Vagina (tissue), 2 donors: Measurements from ENCODE around the gene MAP2K2. TPM values are rescaled to one million over a fixed set of nuclear protein-coding genes. Genes with fewer than 3 reads are reported as not detected.

Experiments
- DNase-seq, 2 donors: peaks; one replicate each; pipeline ENCODE4 v3.0.0-alpha.2; 2017; ENCODE audit errors: extremely low spot score in 2 of 2
- H3K27ac ChIP-seq: fragments of 200-600 bp; sonication (generic); one replicate; pipeline ENCODE4 v1.5.1; 2019
- H3K27me3 ChIP-seq: fragments of 200-600 bp; sonication (generic); one replicate; pipeline ENCODE4 v1.5.1; 2019
- H3K36me3 ChIP-seq, 2 donors: fragments of 200-600 bp; sonication (generic); one replicate each; pipeline ENCODE4 v1.5.1; 2017 to 2019
- H3K4me1 ChIP-seq: fragments of 200-600 bp; sonication (generic); one replicate; pipeline ENCODE4 v1.5.1; 2019
- H3K4me3 ChIP-seq, 2 donors: fragments of 200-600 bp; sonication (generic); 1 replicate in 1 of 2; 2 replicates in 1 of 2; pipeline ENCODE4 v1.5.1; 2016 to 2019
- H3K9me3 ChIP-seq: fragments of 200-600 bp; sonication (generic); one replicate; pipeline ENCODE4 v1.5.1; 2019
- CTCF ChIP-seq, 3 experiments: fragments of 450-650 bp in 2 of 3; fragments of 200-600 bp in 1 of 3; sonication (generic) in 1 of 3; IDR thresholded peaks; one replicate each; pipeline ENCODE4 v1.5.1; 2017 to 2019; ENCODE audit warnings: antibody characterized with exemption in 3 of 3, mild to moderate bottlenecking in 2 of 3, moderate library complexity in 2 of 3
- POLR2A ChIP-seq, 2 donors: fragments of 450-650 bp; IDR thresholded peaks; one replicate each; pipeline ENCODE4 v1.6.1; 2017; ENCODE audit warnings: antibody characterized with exemption in 2 of 2, mild to moderate bottlenecking in 2 of 2, moderate library complexity in 2 of 2
- POLR2AphosphoS5 ChIP-seq, 2 donors: sonication (generic); formaldehyde crosslinking; IDR thresholded peaks; one replicate each; pipeline ENCODE4 v1.9.0; 2017; ENCODE audit warnings: antibody characterized with exemption in 2 of 2, mild to moderate bottlenecking in 2 of 2, low read depth in 1 of 2; ENCODE audit not compliant: insufficient read depth in 1 of 2
- intact Hi-C: fragments of 100-400 bp; cut with DNase I; formaldehyde crosslinking; loops from one replicate; pipeline ENCODE4 v1.15.1; 2023
- total RNA-seq: library from RNA; depleted of rRNA; stranded (reverse); fragments of >200 nt; gene quantifications from one replicate; pipeline ENCODE4 v1.2.3, GENCODE V29; 2016

The MAP2K2 gene
- total RNA-seq, 1 donor from 2014 or later, result 104 TPM

- Histone ChIP-seq H3K9me3 (no peaks in the 10 kb centered on the region), H3K4me1 (peaks cover 72% of the 10 kb centered on the region), H3K27me3 (no peaks in the 10 kb centered on the region), H3K4me3 (peak overlapping the region; percentile 44 to 70), H3K36me3 (peaks cover 0 to 7% of the 10 kb centered on the region in 2 donors), H3K27ac (peak overlapping the region; percentile 100)
- DNase-seq, result peak in 1 of 2 donors; percentile 85
- intact Hi-C loops, result no loop called here
- TF ChIP-seq CTCF (IDR thresholded peaks at IDR 0.05) (no peak), POLR2A (IDR thresholded peaks at IDR 0.05) (no peak), POLR2AphosphoS5 (IDR thresholded peaks at IDR 0.05; ENCODE audit: insufficient read depth in 1 of 2, low read depth in 1 of 2) (no peak)
These were observed 64.5 kb downstream of the MAP2K2 start for GRCh38 chr19:4059453-4059871.

- Histone ChIP-seq H3K36me3 (peaks cover 0 to 13% of the 10 kb centered on the region in 2 donors), H3K27ac (peak overlapping the region; percentile 100), H3K27me3 (no peaks in the 10 kb centered on the region), H3K4me1 (peaks cover 70% of the 10 kb centered on the region), H3K9me3 (no peaks in the 10 kb centered on the region), H3K4me3 (peak overlapping the region; percentile 44 to 70)
- no peak for TF ChIP-seq CTCF (IDR thresholded peaks at IDR 0.05)
- no peak for TF ChIP-seq POLR2A (IDR thresholded peaks at IDR 0.05)
- TF ChIP-seq POLR2AphosphoS5 (IDR thresholded peaks at IDR 0.05; ENCODE audit: insufficient read depth in 1 of 2, low read depth in 1 of 2), result peak in 1 of 2 donors; percentile 41
- intact Hi-C loops, result no loop called here
- no peak for DNase-seq
These were observed 65.0 kb downstream of the MAP2K2 start for GRCh38 chr19:4058693-4059452.

- TF ChIP-seq POLR2A (IDR thresholded peaks at IDR 0.05) (peak in 1 of 2 donors; percentile 45), CTCF (IDR thresholded peaks at IDR 0.05) (no peak), POLR2AphosphoS5 (IDR thresholded peaks at IDR 0.05; ENCODE audit: insufficient read depth in 1 of 2, low read depth in 1 of 2) (peak; percentile 73 to 93)
- Histone ChIP-seq H3K4me1 (peaks cover 70% of the 10 kb centered on the region), H3K36me3 (peaks cover 0 to 21% of the 10 kb centered on the region in 2 donors), H3K9me3 (no peaks in the 10 kb centered on the region), H3K27me3 (no peaks in the 10 kb centered on the region), H3K27ac (peak overlapping the region; percentile 100), H3K4me3 (peak overlapping the region; percentile 44 to 70)
- DNase-seq, result no peak
- intact Hi-C loops, result no loop called here
These were observed 65.8 kb downstream of the MAP2K2 start for GRCh38 chr19:4057931-4058692.

GRCh38 chr19:4055209-4055552, 68.7 kb downstream of the MAP2K2 start:
- peaks cover 0 to 22% of the 10 kb centered on the region in 2 donors for H3K36me3 ChIP-seq
- intact Hi-C loops, result no loop called here
- H3K4me1 ChIP-seq, result peaks cover 67% of the 10 kb centered on the region
- no peak for DNase-seq
- H3K4me3 ChIP-seq, result no peak overlapping the region
- H3K9me3 ChIP-seq, result no peaks in the 10 kb centered on the region
- no peak overlapping the region for H3K27ac ChIP-seq
- no peaks in the 10 kb centered on the region for H3K27me3 ChIP-seq
- TF ChIP-seq POLR2A (IDR thresholded peaks at IDR 0.05) (no peak), CTCF (IDR thresholded peaks at IDR 0.05) (no peak), POLR2AphosphoS5 (IDR thresholded peaks at IDR 0.05; ENCODE audit: insufficient read depth in 1 of 2, low read depth in 1 of 2) (no peak)
